H9 (cell line): ENCODE results near the gene MEIS2. TPM values are rescaled to one million over a fixed set of nuclear protein-coding genes. Genes with fewer than 3 reads are reported as not detected.

Experiments
- DNase-seq: peaks from one replicate; pipeline ENCODE4 v3.0.0-alpha.2; 2017
- H2AFZ ChIP-seq: one replicate; pipeline ENCODE4 v1.6.1; 2013; ENCODE audit warnings: mild to moderate bottlenecking, low read length, control low read depth, moderate library complexity
- H2AK5ac ChIP-seq: 2 replicates; pipeline ENCODE4 v1.6.1; 2013; ENCODE audit warnings: low read length, control low read depth, mixed read lengths; ENCODE audit not compliant: insufficient read length
- H2BK120ac ChIP-seq: one replicate; pipeline ENCODE4 v1.6.1; 2013; ENCODE audit warnings: low read depth, mild to moderate bottlenecking, low read length, control low read depth, inconsistent platforms; ENCODE audit not compliant: poor library complexity, severe bottlenecking
- H2BK12ac ChIP-seq: 2 replicates; pipeline ENCODE4 v1.6.1; 2013; ENCODE audit warnings: low read length, control low read depth, mixed read lengths, low read depth; ENCODE audit not compliant: insufficient read length
- H2BK15ac ChIP-seq: 2 replicates; pipeline ENCODE4 v1.6.1; 2013; ENCODE audit warnings: low read depth, low read length, control low read depth
- H2BK20ac ChIP-seq: one replicate; pipeline ENCODE4 v1.6.1; 2013; ENCODE audit warnings: low read depth, mild to moderate bottlenecking, low read length, control low read depth, inconsistent platforms; ENCODE audit not compliant: poor library complexity, severe bottlenecking
- H2BK5ac ChIP-seq: 2 replicates; pipeline ENCODE4 v1.6.1; 2013; ENCODE audit warnings: low read length, control low read depth, mixed read lengths; ENCODE audit not compliant: insufficient read length
- H3K14ac ChIP-seq: 2 replicates; pipeline ENCODE4 v1.6.1; 2013; ENCODE audit warnings: low read length, control low read depth; ENCODE audit not compliant: insufficient read depth
- H3K18ac ChIP-seq: 2 replicates; pipeline ENCODE4 v1.6.1; 2013; ENCODE audit warnings: low read depth, mild to moderate bottlenecking, mixed read lengths, low read length, control low read depth; ENCODE audit not compliant: insufficient read length
- H3K23ac ChIP-seq: 2 replicates; pipeline ENCODE4 v1.6.1; 2013; ENCODE audit warnings: low read length, control low read depth, mixed read lengths, low read depth; ENCODE audit not compliant: insufficient read length
- H3K23me2 ChIP-seq: 2 replicates; pipeline ENCODE4 v1.6.1; 2013; ENCODE audit warnings: low read depth, mild to moderate bottlenecking, mixed read lengths, low read length, control low read depth; ENCODE audit not compliant: insufficient read length, poor library complexity, severe bottlenecking
- H3K27ac ChIP-seq: 2 replicates; pipeline ENCODE4 v1.5.1; 2013; ENCODE audit warnings: low read length, control low read depth, mixed read lengths, low read depth; ENCODE audit not compliant: insufficient read length
- H3K27me3 ChIP-seq: 2 replicates; pipeline ENCODE4 v1.6.1; 2013; ENCODE audit warnings: low read length, control low read depth, inconsistent platforms; ENCODE audit not compliant: insufficient read depth
- H3K4ac ChIP-seq: 2 replicates; pipeline ENCODE4 v1.6.1; 2013; ENCODE audit warnings: low read depth, mild to moderate bottlenecking, control low read depth, inconsistent platforms, low read length, moderate library complexity
- H3K4me1 ChIP-seq: 2 replicates; pipeline ENCODE4 v1.6.1; 2013; ENCODE audit warnings: low read length, control low read depth, inconsistent platforms; ENCODE audit not compliant: insufficient read depth
- H3K4me2 ChIP-seq: 2 replicates; pipeline ENCODE4 v1.6.1; 2013; ENCODE audit warnings: low read length, control low read depth, mixed read lengths; ENCODE audit not compliant: insufficient read length, insufficient read depth
- H3K56ac ChIP-seq: 2 replicates; pipeline ENCODE4 v1.6.1; 2013; ENCODE audit warnings: low read depth, mild to moderate bottlenecking, mixed read lengths, low read length, control low read depth; ENCODE audit not compliant: insufficient read length
- H3K79me1 ChIP-seq: 2 replicates; pipeline ENCODE4 v1.6.1; 2013; ENCODE audit warnings: low read depth, mild to moderate bottlenecking, moderate library complexity, low read length, control low read depth, inconsistent platforms; ENCODE audit not compliant: insufficient read depth, poor library complexity, severe bottlenecking
- H3K79me2 ChIP-seq: 2 replicates; pipeline ENCODE4 v1.6.1; 2013; ENCODE audit warnings: low read length, control low read depth, inconsistent platforms; ENCODE audit not compliant: insufficient read depth
- H3K9ac ChIP-seq: 2 replicates; pipeline ENCODE4 v1.6.1; 2013; ENCODE audit warnings: low read length, control low read depth, mixed read lengths; ENCODE audit not compliant: insufficient read length; ENCODE audit errors: extremely low read depth
- H3K9me3 ChIP-seq: one replicate; pipeline ENCODE4 v1.6.1; 2013; ENCODE audit warnings: low read depth, low read length, inconsistent platforms; ENCODE audit not compliant: control insufficient read depth
- H3T11ph ChIP-seq: one replicate; pipeline ENCODE4 v1.6.1; 2013; ENCODE audit warnings: mild to moderate bottlenecking, low read length, control low read depth, inconsistent platforms
- H4K20me1 ChIP-seq: one replicate; pipeline ENCODE4 v1.6.1; 2013; ENCODE audit not compliant: control insufficient read depth, insufficient read length, insufficient read depth
- H4K5ac ChIP-seq: 2 replicates; pipeline ENCODE4 v1.6.1; 2013; ENCODE audit warnings: low read depth, mild to moderate bottlenecking, mixed read lengths, low read length, control low read depth; ENCODE audit not compliant: insufficient read length
- H4K8ac ChIP-seq: replicated peaks from 2 replicates; pipeline ENCODE4 v1.6.1; 2013; ENCODE audit warnings: low read length, control low read depth, mixed read lengths, low read depth; ENCODE audit not compliant: insufficient read length
- H4K91ac ChIP-seq: 2 replicates; pipeline ENCODE4 v1.6.1; 2013; ENCODE audit warnings: low read depth, mild to moderate bottlenecking, moderate library complexity, mixed read lengths, low read length, control low read depth; ENCODE audit not compliant: insufficient read length
- H3K27ac Mint-ChIP-seq, 3 experiments: 2 replicates in 2 of 3; 3 replicates in 1 of 3; pipeline ENCODE4 v1.8.0; 2020 to 2021; ENCODE audit warnings: mixed read lengths in 3 of 3, mild to moderate bottlenecking in 1 of 3, moderate library complexity in 1 of 3
- H3K27me3 Mint-ChIP-seq: 2 replicates; pipeline ENCODE4 v1.8.0; 2021; ENCODE audit warnings: low read depth, mild to moderate bottlenecking, moderate library complexity, mixed read lengths
- H3K36me3 Mint-ChIP-seq, 3 experiments: 2 replicates in 2 of 3; 3 replicates in 1 of 3; pipeline ENCODE4 v1.8.0; 2020 to 2021; ENCODE audit warnings: low read depth in 3 of 3, mixed read lengths in 3 of 3; ENCODE audit not compliant: insufficient read depth in 1 of 3
- H3K4me1 Mint-ChIP-seq, 2 experiments: 2 replicates each; pipeline ENCODE4 v1.8.0; 2020; ENCODE audit warnings: mixed read lengths in 2 of 2
- H3K4me3 Mint-ChIP-seq, 2 experiments: 2 replicates in 1 of 2; 3 replicates in 1 of 2; pipeline ENCODE4 v1.8.0; 2020 to 2021; ENCODE audit warnings: mild to moderate bottlenecking in 2 of 2, mixed read lengths in 2 of 2, moderate library complexity in 1 of 2
- H3K9me3 Mint-ChIP-seq, 2 experiments: 2 replicates in 1 of 2; 3 replicates in 1 of 2; pipeline ENCODE4 v1.8.0; 2020; ENCODE audit warnings: mild to moderate bottlenecking in 2 of 2, mixed read lengths in 2 of 2, moderate library complexity in 1 of 2
- CTCF ChIP-seq: fragments of 200-600 bp; sonication (generic); conservative IDR thresholded peaks from 3 replicates; pipeline ENCODE4 v1.8.0; 2021; ENCODE audit warnings: antibody characterized with exemption, mild to moderate bottlenecking
- WGBS: extraction: QIAGEN DNeasy Blood & Tissue Kit; methylation state at CpG from one replicate; pipeline ENCODE4 v1.1.7; 2013; ENCODE audit warnings: missing lambda C conversion rate, low lambda C conversion rate, mixed read lengths; ENCODE audit not compliant: insufficient read length; ENCODE audit errors: extremely low coverage; 5-methylcytosine and 5-hydroxymethylcytosine counted together
- total RNA-seq: library from RNA; stranded (reverse); gene quantifications from 2 replicates; pipeline ENCODE4 v1.2.1, GENCODE V29; 2021

MEIS2 gene
- total RNA-seq, 1 experiment from 2014 or later: 0.35 TPM

DNA sequence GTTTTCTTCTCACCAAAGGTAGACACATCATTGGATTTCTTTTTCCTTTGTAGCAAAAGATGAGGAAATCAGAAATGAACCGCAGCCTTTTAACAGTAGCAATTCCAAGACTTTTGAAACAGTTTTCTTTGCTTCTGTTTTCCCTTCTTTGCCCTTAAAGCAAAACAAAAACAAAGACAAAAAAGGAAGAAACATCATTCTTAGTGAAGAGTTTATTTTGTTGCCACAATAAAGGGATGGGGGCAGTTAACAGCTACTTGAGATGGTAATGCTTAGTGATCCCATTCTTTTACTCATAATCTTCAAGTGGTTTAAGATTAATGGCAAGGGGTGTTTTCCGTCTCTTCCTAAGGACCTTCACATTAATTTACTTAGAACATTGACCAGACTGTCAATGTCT, 218.8 kb downstream of the MEIS2 start:
- Histone ChIP-seq H2BK120ac (no peak overlapping the region), H3K4ac (no peak overlapping the region), H2BK20ac (no peak overlapping the region), H3K9me3 (no peaks in the 10 kb centered on the region), H3K23me2 (peaks cover 24% of the 10 kb centered on the region), H3K14ac (no peak overlapping the region), H2AFZ (no peak overlapping the region), H3K18ac (no peak overlapping the region), H2BK5ac (no peak overlapping the region), H3K23ac (no peak overlapping the region), H3K4me1 (no peaks in the 10 kb centered on the region), H3K56ac (no peak overlapping the region), H4K91ac (no peak overlapping the region), H4K5ac (no peak overlapping the region), H3K79me1 (no peaks in the 10 kb centered on the region), H2AK5ac (no peak overlapping the region), H2BK12ac (no peak overlapping the region), H3K79me2 (no peaks in the 10 kb centered on the region), H2BK15ac (no peak overlapping the region), H3T11ph (no peak overlapping the region), H4K8ac (no peak overlapping the region), H3K27ac (no peak overlapping the region), H4K20me1 (no peaks in the 10 kb centered on the region), H3K4me2 (no peak overlapping the region), H3K27me3 (peaks cover 79% of the 10 kb centered on the region), H3K9ac (no peak overlapping the region)
- no peaks in the 10 kb centered on the region for H3K36me3 Mint-ChIP-seq
- H3K27me3 Mint-ChIP-seq: peaks cover 100% of the 10 kb centered on the region
- no CpG with 5 or more reads among the region's 2 CpGs for WGBS
- no peak for TF ChIP-seq CTCF
- H3K4me3 Mint-ChIP-seq: no peak overlapping the region; a peak in 1 of 5 replicates
- H3K9me3 Mint-ChIP-seq: peaks cover 2 to 4% of the 10 kb centered on the region in 2 experiments; a peak in 2 of 5 replicates
- peaks cover 66 to 86% of the 10 kb centered on the region in 2 experiments for H3K4me1 Mint-ChIP-seq
- DNase-seq: no peak
- H3K27ac Mint-ChIP-seq: no peak overlapping the region; a peak in 1 of 7 replicates
